ENCODE measurements around the gene UBE2G2.
A peak's percentile ranks its signal among the peaks of the same experiment; 100 is the strongest.

Gene UBE2G2

GRCh38 chr21:44765231-44766013 is 36.2 kb downstream of the UBE2G2 start:
- DNase-seq (ENCODE audit: low read depth, low spot score) = no peak

GRCh38 chr21:44764319-44765230 is 37.0 kb downstream of the UBE2G2 start:
- no peak for DNase-seq (ENCODE audit: low read depth, low spot score)

- DNase-seq (ENCODE audit: low read depth, low spot score) = no peak
Measured at GRCh38 chr21:44763451-44764318, 37.9 kb downstream of the UBE2G2 start.

- DNase-seq (ENCODE audit: low read depth, low spot score) = no peak
Measured at GRCh38 chr21:44763050-44763378, 38.6 kb downstream of the UBE2G2 start.

- DNase-seq (ENCODE audit: low read depth, low spot score) = no peak
Measured at GRCh38 chr21:44762221-44763049, 39.2 kb downstream of the UBE2G2 start.

GRCh38 chr21:44761747-44762208 is 39.8 kb downstream of the UBE2G2 start:
- DNase-seq (ENCODE audit: low read depth, low spot score) = no peak

GRCh38 chr21:44761011-44761729 is 40.5 kb downstream of the UBE2G2 start:
- no peak for DNase-seq (ENCODE audit: low read depth, low spot score)

- no peak for DNase-seq (ENCODE audit: low read depth, low spot score)
Measured at GRCh38 chr21:44760376-44760775, 41.2 kb downstream of the UBE2G2 start.

- no peak for DNase-seq (ENCODE audit: low read depth, low spot score)
Measured at GRCh38 chr21:44759628-44760285, 41.9 kb downstream of the UBE2G2 start.

- DNase-seq (ENCODE audit: low read depth, low spot score) = no peak
Measured at GRCh38 chr21:44758781-44759627, 42.6 kb downstream of the UBE2G2 start.

GRCh38 chr21:44758141-44758561 is 43.5 kb downstream of the UBE2G2 start:
- DNase-seq (ENCODE audit: low read depth, low spot score) = no peak

- DNase-seq (ENCODE audit: low read depth, low spot score) = no peak
Measured at GRCh38 chr21:44757731-44758130, 43.9 kb downstream of the UBE2G2 start.

GRCh38 chr21:44756423-44757185 is 45.0 kb downstream of the UBE2G2 start:
- DNase-seq (ENCODE audit: low read depth, low spot score) = no peak

GRCh38 chr21:44755227-44755626 is 46.4 kb downstream of the UBE2G2 start:
- DNase-seq (ENCODE audit: low read depth, low spot score) = peak; percentile 18

- DNase-seq (ENCODE audit: low read depth, low spot score) = no peak
Measured at GRCh38 chr21:44753357-44753756, 48.3 kb downstream of the UBE2G2 start.

GRCh38 chr21:44752671-44753235 is 48.9 kb downstream of the UBE2G2 start:
- no peak for DNase-seq (ENCODE audit: low read depth, low spot score)

- DNase-seq (ENCODE audit: low read depth, low spot score) = no peak
Measured at GRCh38 chr21:44751799-44752636, 49.6 kb downstream of the UBE2G2 start.
